Measurements from ENCODE around the gene RAB24. TPM values are rescaled to one million over a fixed set of nuclear protein-coding genes. Genes with fewer than 3 reads are reported as not detected.
"Not testable (repeated sequence)": the region's sequence is repeated elsewhere in the genome, so short reads cannot be mapped to it uniquely, and the experiment has no call there.

The RAB24 gene
- total and polyA plus RNA-seq, 7 donors = 14.9 to 38.2 (median 21.1) TPM

DNA sequence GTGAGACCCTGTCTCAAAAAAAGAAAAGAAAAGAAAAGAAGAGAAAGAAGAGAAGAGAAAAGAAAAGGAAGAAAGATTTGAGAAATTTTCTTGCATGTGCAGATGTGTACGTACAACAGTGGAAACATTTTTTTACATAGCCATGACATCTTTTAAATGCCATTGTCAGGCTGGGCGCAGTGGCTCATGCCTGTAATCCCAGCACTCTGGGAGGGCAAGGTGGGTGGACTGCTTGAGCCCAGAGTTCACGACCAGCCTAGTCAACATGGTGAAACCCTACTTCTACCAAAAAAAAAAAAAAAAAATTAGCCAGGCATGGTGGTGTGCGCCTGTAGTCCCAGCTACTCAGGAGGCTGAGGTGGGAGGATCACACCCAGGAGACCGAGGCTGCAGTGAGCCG lies 41.4 kb upstream of the RAB24 start:
- intact Hi-C loops (cut with DNase I) = no loop called here
- TF ChIP-seq, protein P1, sequence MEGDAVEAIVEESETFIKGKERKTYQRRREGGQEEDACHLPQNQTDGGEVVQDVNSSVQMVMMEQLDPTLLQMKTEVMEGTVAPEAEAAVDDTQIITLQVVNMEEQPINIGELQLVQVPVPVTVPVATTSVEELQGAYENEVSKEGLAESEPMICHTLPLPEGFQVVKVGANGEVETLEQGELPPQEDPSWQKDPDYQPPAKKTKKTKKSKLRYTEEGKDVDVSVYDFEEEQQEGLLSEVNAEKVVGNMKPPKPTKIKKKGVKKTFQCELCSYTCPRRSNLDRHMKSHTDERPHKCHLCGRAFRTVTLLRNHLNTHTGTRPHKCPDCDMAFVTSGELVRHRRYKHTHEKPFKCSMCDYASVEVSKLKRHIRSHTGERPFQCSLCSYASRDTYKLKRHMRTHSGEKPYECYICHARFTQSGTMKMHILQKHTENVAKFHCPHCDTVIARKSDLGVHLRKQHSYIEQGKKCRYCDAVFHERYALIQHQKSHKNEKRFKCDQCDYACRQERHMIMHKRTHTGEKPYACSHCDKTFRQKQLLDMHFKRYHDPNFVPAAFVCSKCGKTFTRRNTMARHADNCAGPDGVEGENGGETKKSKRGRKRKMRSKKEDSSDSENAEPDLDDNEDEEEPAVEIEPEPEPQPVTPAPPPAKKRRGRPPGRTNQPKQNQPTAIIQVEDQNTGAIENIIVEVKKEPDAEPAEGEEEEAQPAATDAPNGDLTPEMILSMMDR (IDR thresholded peaks at IDR 0.05) = no peak
- Histone ChIP-seq H3K9me3 (no peaks in the 10 kb centered on the region), H3K4me3 (no peak overlapping the region), H3K36me3 (ENCODE audit: insufficient read depth in 1 of 2, low read depth in 1 of 2) (peaks cover 9 to 54% of the 10 kb centered on the region in 2 donors), H3K4me1 (peaks cover 11% of the 10 kb centered on the region), H3K27ac (no peak overlapping the region), H3K27me3 (ENCODE audit: insufficient read depth in 3 of 3, low read length in 2 of 3) (no peaks in the 10 kb centered on the region)
- WGBS, 3 donors = 96 to 97% (median 96%) methylated on average over 6 of the region's 6 CpGs
- ATAC-seq (no peak), DNase-seq (no peak)

DNA sequence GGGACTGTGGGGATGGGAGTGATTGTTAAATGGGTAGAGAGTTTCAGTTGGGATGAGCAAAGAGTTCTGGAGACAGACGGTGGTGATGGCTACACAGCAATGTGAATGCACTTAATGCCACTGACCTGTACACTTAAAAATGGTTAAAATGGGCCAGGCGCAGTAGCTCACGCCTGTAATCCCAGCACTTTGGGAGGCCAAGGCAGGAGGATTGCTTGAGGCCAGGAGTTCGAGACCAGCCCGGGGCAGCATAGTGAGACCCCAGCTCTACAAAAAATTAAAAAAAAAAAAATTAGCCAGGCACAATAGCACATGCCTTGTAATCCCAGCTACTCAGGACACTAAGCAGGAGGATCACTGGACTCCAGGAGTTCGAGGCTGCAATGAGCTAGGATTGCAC lies 40.3 kb upstream of the RAB24 start:
- WGBS, 3 donors = 93 to 98% (median 97%) methylated on average over 6 of the region's 6 CpGs
- no peaks in the 10 kb centered on the region for H3K27me3 ChIP-seq (ENCODE audit: insufficient read depth in 3 of 3, low read length in 2 of 3)
- H3K9me3 ChIP-seq = no peaks in the 10 kb centered on the region
- H3K27ac ChIP-seq = no peak overlapping the region
- ATAC-seq (no peak), DNase-seq (no peak)
- H3K36me3 ChIP-seq (ENCODE audit: insufficient read depth in 1 of 2, low read depth in 1 of 2) = peaks cover 5 to 53% of the 10 kb centered on the region in 2 donors
- TF ChIP-seq, protein P1 (IDR thresholded peaks at IDR 0.05) = no peak
- intact Hi-C loops (cut with DNase I) = no loop called here
- H3K4me3 ChIP-seq = no peak overlapping the region
- H3K4me1 ChIP-seq = peaks cover under 1% of the 10 kb centered on the region

DNA sequence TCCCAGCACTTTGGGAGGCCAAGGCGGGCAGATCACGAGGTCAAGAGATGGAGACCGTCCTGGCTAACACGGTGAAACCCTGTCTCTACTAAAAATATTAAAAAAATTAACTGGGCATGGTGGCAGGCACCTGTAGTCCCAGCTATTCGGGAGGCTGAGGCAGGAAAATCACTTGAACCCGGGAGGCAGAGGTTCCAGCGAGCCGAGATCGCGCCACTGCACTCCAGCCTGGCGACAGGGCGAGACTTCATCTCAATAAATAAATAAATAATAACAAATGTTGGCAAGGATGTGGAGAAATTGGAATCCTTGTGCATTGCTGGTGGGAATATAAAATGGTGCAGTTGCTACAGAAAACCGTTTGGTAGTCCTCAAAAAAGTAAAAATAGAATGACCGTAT lies 39.5 kb upstream of the RAB24 start:
- ATAC-seq; H3K4me1 ChIP-seq; H3K27ac ChIP-seq; DNase-seq; intact Hi-C loops (cut with DNase I); H3K9me3 ChIP-seq; H3K27me3 ChIP-seq (ENCODE audit: insufficient read depth in 3 of 3, low read length in 2 of 3); H3K4me3 ChIP-seq: not testable (repeated sequence)
- H3K36me3 ChIP-seq (ENCODE audit: insufficient read depth in 1 of 2, low read depth in 1 of 2) = peaks cover 5 to 61% of the 10 kb centered on the region in 2 donors
- WGBS, 3 donors = 93 to 95% (median 93%) methylated on average over 14 of the region's 14 CpGs

DNA sequence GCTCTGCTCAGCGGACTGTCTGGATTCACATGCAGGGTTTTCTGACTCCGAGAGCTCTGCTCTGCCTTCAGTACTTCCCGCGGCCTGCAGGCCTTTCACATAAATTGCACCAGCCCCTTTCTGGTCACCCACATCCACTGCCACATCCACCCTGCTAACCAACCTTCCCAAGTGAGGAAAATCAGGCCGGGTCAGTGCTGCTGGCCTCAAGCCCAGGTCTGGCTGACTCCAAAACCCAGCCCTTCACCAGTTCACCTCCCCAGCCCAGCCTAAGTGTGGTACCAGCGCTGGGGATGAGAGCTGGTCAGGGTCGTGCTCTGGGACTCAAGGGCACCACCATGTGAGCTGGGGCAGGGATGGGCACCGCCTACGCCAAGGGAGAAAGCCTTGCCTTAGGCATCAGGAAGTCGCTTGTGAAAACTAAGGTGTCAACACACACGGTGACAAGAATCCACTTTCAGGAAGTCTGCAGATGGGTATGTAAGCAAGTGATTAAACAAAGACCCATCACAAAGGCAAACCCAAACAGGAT lies 35.7 kb upstream of the RAB24 start:
- DNase-seq = no peak
- H3K36me3 ChIP-seq (ENCODE audit: insufficient read depth in 1 of 2, low read depth in 1 of 2) = peaks cover 0 to 77% of the 10 kb centered on the region in 2 donors

DNA sequence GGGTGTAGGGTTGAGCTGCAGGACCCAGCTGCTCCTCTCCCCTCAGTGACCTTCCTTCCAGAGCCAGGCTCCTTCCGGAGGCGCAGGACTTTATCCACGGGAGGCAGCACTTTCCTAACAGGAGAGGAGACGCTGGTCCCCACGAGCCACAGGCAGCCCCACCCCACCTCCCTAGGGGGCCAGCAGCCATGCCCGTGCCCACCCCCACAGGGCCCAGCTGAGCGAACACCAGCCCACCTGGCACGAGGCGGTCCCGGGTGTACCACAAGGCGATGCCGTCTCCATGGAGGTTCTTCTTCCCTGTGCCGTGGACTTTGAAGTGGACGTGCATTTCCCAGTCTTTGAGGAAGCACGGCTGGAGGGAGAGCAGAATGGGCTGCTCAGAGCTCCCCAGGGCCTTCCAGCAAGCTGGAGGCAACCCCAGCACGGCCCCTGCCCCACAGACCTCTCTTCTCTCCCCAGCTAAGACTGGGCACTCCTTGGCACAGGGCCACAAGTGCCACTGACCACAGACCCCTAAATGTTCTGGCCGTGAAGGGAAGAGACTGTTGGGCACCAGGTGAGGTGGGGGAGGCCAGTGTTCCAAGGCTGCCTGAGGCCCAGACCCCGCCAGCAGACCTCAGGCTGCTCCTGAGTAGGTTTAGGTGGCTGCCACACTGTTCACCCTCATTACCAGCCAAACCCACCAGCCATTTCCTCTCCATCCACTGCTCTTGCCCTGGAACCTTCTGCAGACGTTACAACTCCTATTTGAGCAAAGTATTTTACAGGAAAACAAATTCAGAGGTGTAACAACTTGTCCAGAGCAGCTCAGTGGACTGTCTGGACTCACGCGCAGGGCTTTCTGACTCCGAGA lies 35.0 kb upstream of the RAB24 start:
- Histone ChIP-seq H3K27me3 (ENCODE audit: insufficient read depth in 3 of 3, low read length in 2 of 3) (no peaks in the 10 kb centered on the region), H3K4me1 (peaks cover 8% of the 10 kb centered on the region), H3K36me3 (ENCODE audit: insufficient read depth in 1 of 2, low read depth in 1 of 2) (peaks cover 6 to 81% of the 10 kb centered on the region in 2 donors), H3K27ac (no peak overlapping the region), H3K9me3 (no peaks in the 10 kb centered on the region), H3K4me3 (no peak overlapping the region)
- 83 to 88% (median 86%) methylated on average over 22 of the region's 22 CpGs for WGBS, 3 donors
- DNase-seq (no peak), ATAC-seq (no peak)
- intact Hi-C loops (cut with DNase I) = no loop called here
- TF ChIP-seq, protein P1 (IDR thresholded peaks at IDR 0.05) = no peak

More for the DNA sequence above, 35.7 kb upstream of the RAB24 start:
- Histone ChIP-seq H3K27ac (no peak overlapping the region), H3K9me3 (no peaks in the 10 kb centered on the region), H3K27me3 (ENCODE audit: insufficient read depth in 3 of 3, low read length in 2 of 3) (no peaks in the 10 kb centered on the region), H3K4me3 (no peak overlapping the region), H3K4me1 (peaks cover 8% of the 10 kb centered on the region)
- WGBS, 3 donors = 79 to 83% (median 79%) methylated on average over 11 of the region's 11 CpGs
- no peak for ATAC-seq
- intact Hi-C loops (cut with DNase I) = no loop called here
- TF ChIP-seq, protein P1 (IDR thresholded peaks at IDR 0.05) = no peak
